Right ventricle myocardium inferior (tissue), 1 donor: ENCODE results near the gene PMAIP1. TPM values are rescaled to one million over a fixed set of nuclear protein-coding genes. Genes with fewer than 3 reads are reported as not detected.
"Not testable (repeated sequence)": the region's sequence is repeated elsewhere in the genome, so short reads cannot be mapped to it uniquely, and the experiment has no call there.

ENCODE experiments used
- ATAC-seq: fragments of 200-7000 bp; cut with Tn5 transposase; one replicate; pipeline ENCODE4 v1.9.1; 2020; ENCODE audit warnings: mild to moderate bottlenecking, moderate library complexity
- DNase-seq: peaks from one replicate; pipeline ENCODE4 v3.0.0; 2021; ENCODE audit errors: missing footprints
- intact Hi-C: fragments of 100-400 bp; cut with DNase I; formaldehyde crosslinking; loops from one replicate; pipeline ENCODE4 v1.11.0; 2022
- long read RNA-seq: library from polyadenylated mRNA; unstranded; transcript quantifications from one replicate; pipeline ENCODE4 v2.0.0, GENCODE V29; 2021
- total RNA-seq: library from RNA; stranded (reverse); fragmentation: NEBNext Ultra II Directional; extraction: Animal tissue kit (Norgen Biotek cat#: 25700); gene quantifications from one replicate; pipeline ENCODE4 v1.2.1, GENCODE V29; 2021
- donor health status: DM: no; HTN: yes; CAD: no; lungs with severe emphysema.

Gene PMAIP1
- total RNA-seq = 0.49 TPM
- long read RNA-seq = 0 reads

GRCh38 chr18:59899298-59900221 lies at the start of gene PMAIP1:
Gene PMAIP1 (plus strand): TSS chr18:59899996. CDS start chr18:59900178, 182 bp downstream.
- DNase-seq = peak; percentile 92
- ATAC-seq = peak; percentile 96
- intact Hi-C loops = no loop called here

- ATAC-seq (no peak), DNase-seq (no peak)
- intact Hi-C loops = no loop called here
Measured at GRCh38 chr18:59851784-59852399, 47.9 kb upstream of the PMAIP1 start.

GRCh38 chr18:59852548-59852947 lies 47.2 kb upstream of the PMAIP1 start:
- DNase-seq (no peak), ATAC-seq (no peak)
- intact Hi-C loops = no loop called here

- intact Hi-C loops = no loop called here
- ATAC-seq (no peak), DNase-seq (no peak)
Measured at GRCh38 chr18:59853380-59853779, 46.4 kb upstream of the PMAIP1 start.

GRCh38 chr18:59853988-59854387 lies 45.8 kb upstream of the PMAIP1 start:
- intact Hi-C loops, ATAC-seq, DNase-seq: not testable (repeated sequence)

- DNase-seq = no peak
- no peak for ATAC-seq
- intact Hi-C loops = no loop called here
Measured at GRCh38 chr18:59861009-59861408, 38.8 kb upstream of the PMAIP1 start.

GRCh38 chr18:59861963-59862819 lies 37.6 kb upstream of the PMAIP1 start:
- DNase-seq (no peak), ATAC-seq (no peak)
- intact Hi-C loops = no loop called here

GRCh38 chr18:59865241-59865986 lies 34.4 kb upstream of the PMAIP1 start:
- intact Hi-C loops = no loop called here
- ATAC-seq = no peak
- DNase-seq = no peak

- DNase-seq (no peak), ATAC-seq (no peak)
Measured at GRCh38 chr18:59866551-59867269, 33.1 kb upstream of the PMAIP1 start.

GRCh38 chr18:59867337-59868104 lies 32.3 kb upstream of the PMAIP1 start:
- intact Hi-C loops = no loop called here
- DNase-seq = no peak
- ATAC-seq = no peak

More at GRCh38 chr18:59866551-59867269, 33.1 kb upstream of the PMAIP1 start:
- intact Hi-C loops = no loop called here

GRCh38 chr18:59870623-59871130 lies 29.1 kb upstream of the PMAIP1 start:
- ATAC-seq (no peak), DNase-seq (no peak)
- intact Hi-C loops = no loop called here

GRCh38 chr18:59871711-59872362 lies 28.0 kb upstream of the PMAIP1 start:
- DNase-seq (no peak), ATAC-seq (no peak)
- intact Hi-C loops = no loop called here

- DNase-seq (no peak), ATAC-seq (no peak)
- intact Hi-C loops = no loop called here
Measured at GRCh38 chr18:59873641-59874040, 26.2 kb upstream of the PMAIP1 start.

- no peak for ATAC-seq
- DNase-seq = no peak
- intact Hi-C loops = no loop called here
Measured at GRCh38 chr18:59874166-59874565, 25.6 kb upstream of the PMAIP1 start.

- DNase-seq = no peak
- intact Hi-C loops = no loop called here
- ATAC-seq = no peak
Measured at GRCh38 chr18:59876310-59876626, 23.5 kb upstream of the PMAIP1 start.

- intact Hi-C loops = no loop called here
- DNase-seq = no peak
- ATAC-seq = no peak
Measured at GRCh38 chr18:59877361-59877760, 22.4 kb upstream of the PMAIP1 start.

- no peak for DNase-seq
- intact Hi-C loops = no loop called here
- ATAC-seq = no peak
Measured at GRCh38 chr18:59878644-59879043, 21.2 kb upstream of the PMAIP1 start.
